ENCODE measurements around the gene TK1.

TK1 gene

DNA sequence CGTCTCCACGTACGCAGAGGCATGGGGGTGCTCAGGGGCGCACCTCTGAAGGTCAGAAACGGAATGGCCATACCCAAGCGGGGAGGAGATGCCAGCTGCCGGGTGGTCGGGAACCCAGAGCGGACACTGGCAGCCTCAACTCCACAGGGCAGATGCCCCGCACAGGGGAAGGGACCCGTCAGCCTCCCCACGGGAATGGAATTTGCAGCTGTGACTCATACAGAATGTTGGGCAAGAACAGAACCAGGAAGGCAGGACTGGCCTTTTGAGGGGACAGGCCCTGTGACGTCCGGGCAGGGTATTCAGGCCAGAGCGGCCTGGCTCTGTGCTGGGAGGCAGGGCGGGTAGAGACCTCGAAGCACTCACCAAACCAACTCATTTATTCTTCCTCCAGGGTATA, 7.5 kb downstream of the TK1 start:
- H3K4me3 ChIP-seq (replicated peaks in 1 of 2; ENCODE audit: low read depth in 2 of 2, low read length in 2 of 2), result no peak overlapping the region
- DNase-seq (ENCODE audit: low read depth in 2 of 2), result peak; percentile 55 to 67
- TF ChIP-seq, protein P1, sequence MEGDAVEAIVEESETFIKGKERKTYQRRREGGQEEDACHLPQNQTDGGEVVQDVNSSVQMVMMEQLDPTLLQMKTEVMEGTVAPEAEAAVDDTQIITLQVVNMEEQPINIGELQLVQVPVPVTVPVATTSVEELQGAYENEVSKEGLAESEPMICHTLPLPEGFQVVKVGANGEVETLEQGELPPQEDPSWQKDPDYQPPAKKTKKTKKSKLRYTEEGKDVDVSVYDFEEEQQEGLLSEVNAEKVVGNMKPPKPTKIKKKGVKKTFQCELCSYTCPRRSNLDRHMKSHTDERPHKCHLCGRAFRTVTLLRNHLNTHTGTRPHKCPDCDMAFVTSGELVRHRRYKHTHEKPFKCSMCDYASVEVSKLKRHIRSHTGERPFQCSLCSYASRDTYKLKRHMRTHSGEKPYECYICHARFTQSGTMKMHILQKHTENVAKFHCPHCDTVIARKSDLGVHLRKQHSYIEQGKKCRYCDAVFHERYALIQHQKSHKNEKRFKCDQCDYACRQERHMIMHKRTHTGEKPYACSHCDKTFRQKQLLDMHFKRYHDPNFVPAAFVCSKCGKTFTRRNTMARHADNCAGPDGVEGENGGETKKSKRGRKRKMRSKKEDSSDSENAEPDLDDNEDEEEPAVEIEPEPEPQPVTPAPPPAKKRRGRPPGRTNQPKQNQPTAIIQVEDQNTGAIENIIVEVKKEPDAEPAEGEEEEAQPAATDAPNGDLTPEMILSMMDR (IDR thresholded peaks at IDR 0.05; ENCODE audit: low read depth, low read length), result no peak

DNA sequence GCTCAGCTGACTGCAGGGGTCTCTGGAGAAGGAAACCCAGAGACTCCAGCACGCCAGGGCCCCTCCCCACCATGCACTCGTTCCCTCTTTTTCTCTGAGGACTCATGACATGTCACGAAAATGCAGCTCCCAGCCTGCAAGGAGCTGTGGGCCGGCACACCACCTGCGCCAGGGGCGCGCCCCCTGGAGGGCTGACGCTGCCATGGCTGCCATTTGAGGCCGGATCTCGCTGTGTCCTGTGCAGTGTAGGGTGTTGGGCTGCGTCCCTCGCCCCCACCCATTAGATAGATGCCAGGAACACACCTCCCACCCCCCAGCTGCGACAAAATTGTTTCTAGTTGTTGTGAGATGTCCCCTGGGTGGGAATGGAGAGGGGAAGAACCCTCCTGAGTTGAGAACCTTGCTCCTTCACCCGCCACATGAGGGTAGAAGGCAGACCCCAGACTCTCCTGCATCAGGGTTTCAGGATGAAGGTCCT, 10.3 kb downstream of the TK1 start:
- DNase-seq (ENCODE audit: low read depth in 2 of 2), result peak; percentile 53 to 64
- TF ChIP-seq, protein P1 (IDR thresholded peaks at IDR 0.05; ENCODE audit: low read depth, low read length), result peak; percentile 94
- no peak overlapping the region for H3K4me3 ChIP-seq (replicated peaks in 1 of 2; ENCODE audit: low read depth in 2 of 2, low read length in 2 of 2)

DNA sequence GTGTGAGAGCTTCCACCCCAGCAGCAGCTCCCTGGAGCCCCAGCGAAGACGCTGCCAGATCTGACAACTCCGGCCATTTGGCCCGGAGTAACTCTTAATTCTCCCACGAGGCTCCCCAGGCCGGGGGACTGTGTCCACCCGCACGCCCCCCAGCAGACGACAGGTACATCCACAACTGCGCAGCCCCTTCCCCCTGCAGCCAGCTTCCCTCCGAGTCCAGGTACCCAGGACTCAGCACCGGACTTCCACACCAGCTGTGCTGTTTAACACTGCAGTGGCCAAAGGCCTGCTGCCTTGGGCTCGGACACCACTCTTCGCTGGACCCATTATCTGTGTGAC, 11.2 kb downstream of the TK1 start:
- no peak overlapping the region for H3K4me3 ChIP-seq (replicated peaks in 1 of 2; ENCODE audit: low read depth in 2 of 2, low read length in 2 of 2)
- TF ChIP-seq, protein P1 (IDR thresholded peaks at IDR 0.05; ENCODE audit: low read depth, low read length), result no peak
- no peak for DNase-seq (ENCODE audit: low read depth in 2 of 2)

DNA sequence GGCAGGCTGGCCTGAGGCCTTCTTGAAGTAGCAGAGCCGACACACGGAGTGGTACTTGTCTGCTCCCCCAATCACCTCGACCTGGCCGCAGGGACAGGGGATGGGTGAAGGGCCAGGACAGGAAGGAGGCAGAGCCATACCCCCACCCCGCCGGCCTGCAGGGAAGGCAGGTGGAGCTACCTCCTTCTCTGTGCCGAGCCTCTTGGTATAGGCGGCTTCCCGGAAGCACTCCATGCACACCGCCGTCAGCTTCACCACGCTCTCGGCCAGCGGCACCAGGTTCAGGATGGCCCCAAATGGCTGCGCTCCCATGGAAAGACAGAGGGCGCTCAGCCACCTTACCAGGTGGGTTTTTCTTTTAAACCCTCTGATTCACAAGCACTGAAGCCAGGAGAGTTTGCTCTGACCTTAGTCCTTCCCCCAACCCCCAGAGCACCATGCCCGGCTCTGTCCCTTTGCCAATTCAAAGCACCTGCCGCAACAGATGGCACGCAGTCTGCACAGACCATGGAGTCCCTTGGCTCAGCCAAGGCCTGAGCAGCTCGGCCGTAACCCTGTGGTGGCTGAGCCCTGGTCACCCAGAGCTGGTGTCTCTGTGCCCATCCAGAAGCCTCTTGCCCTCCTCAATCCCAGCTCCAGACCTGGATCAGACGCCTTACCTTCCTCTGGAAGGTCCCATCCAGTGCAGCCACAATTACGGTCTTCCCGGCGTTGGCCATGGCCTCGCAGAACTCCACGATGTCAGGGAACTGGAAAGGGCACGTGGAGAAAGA, 11.8 kb downstream of the TK1 start:
- no peak overlapping the region for H3K4me3 ChIP-seq (replicated peaks in 1 of 2; ENCODE audit: low read depth in 2 of 2, low read length in 2 of 2)
- DNase-seq (ENCODE audit: low read depth in 2 of 2), result no peak
- TF ChIP-seq, protein P1 (IDR thresholded peaks at IDR 0.05; ENCODE audit: low read depth, low read length), result no peak

DNA sequence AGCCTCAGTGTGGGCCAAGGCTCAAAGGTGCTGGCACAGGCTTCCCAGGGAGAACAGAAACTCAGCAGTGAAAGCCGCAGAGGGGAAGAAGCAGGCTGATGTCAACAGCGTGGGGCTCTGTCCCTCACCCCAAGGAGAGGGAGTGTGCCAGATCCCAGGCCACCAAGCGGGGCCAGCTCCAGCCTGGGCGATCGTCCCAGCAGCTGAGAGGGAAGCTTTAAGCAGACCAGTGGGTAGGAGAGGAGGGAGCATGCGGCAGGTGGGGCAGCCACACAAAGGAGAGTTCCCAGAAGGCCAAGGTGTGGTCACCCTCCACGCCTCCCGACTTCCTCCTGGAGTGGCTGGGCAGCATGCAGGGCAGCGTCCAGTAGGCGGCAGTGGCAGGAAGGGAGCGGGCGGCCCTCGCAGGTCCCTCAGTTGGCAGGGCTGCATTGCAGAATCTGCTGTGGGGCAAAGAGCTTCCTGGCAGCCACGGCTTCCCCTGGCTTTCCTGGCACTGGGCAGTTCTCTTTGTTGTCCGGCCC, 12.4 kb downstream of the TK1 start:
- TF ChIP-seq, protein P1 (IDR thresholded peaks at IDR 0.05; ENCODE audit: low read depth, low read length), result no peak
- no peak overlapping the region for H3K4me3 ChIP-seq (replicated peaks in 1 of 2; ENCODE audit: low read depth in 2 of 2, low read length in 2 of 2)
- no peak for DNase-seq (ENCODE audit: low read depth in 2 of 2)

DNA sequence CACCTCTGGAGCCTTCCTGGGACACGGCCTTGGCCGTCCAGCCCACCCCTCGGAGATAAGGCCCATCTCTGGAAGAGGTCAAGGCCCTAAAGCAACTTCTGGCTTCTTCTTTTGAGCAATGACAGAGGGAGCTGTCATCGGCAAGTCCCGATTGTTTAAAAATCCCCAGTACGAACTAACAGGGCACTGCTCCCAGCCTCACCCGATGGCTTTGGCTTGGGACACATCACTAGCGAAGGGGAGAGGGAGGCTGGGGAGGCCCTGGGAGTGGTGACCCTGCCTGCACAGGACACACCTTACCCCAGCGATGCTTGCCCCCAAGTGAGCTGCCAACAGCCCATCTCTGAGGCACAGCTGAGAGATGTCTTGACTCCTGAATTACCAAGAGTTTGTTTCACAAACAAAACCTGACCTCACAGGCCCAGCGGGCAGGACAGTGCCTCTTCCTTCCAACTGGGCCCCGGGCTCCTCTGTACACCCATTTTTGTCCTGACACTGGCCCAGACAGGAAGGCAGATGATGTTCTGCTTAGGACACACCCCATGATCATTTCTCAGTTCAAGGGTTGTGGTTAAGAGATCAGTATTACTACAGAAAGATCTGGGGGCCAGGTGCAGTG, 13.6 kb downstream of the TK1 start:
- H3K4me3 ChIP-seq (replicated peaks in 1 of 2; ENCODE audit: low read depth in 2 of 2, low read length in 2 of 2), result no peak overlapping the region

More for the DNA sequence above, 13.6 kb downstream of the TK1 start:
- DNase-seq (ENCODE audit: low read depth in 2 of 2), result no peak
- TF ChIP-seq, protein P1 (IDR thresholded peaks at IDR 0.05; ENCODE audit: low read depth, low read length), result no peak
